ENCODE data around the gene SKIL.

SKIL gene

DNA sequence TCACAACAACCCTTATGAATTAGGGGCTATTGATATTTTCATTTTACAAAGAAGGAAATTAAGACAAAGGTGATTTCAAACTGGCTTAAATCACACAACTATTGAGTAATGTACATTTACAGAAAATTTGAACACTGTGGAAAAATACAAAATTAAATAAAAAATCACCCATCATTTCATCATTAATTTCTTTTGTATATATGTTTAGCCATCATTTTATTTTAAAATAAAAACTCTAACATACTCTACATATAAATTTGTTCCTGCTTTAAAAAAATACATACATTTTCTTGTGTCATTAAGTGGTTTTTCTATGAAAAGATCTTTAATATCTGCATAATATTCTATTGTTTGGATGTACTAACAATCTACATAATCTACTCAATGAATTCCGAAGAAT lies 81.3 kb downstream of the SKIL start:
- DNase-seq, result no peak

GRCh38 chr3:170440344-170440743 lies 82.8 kb downstream of the SKIL start:
- DNase-seq, result no peak

- DNase-seq, result no peak
Observed at GRCh38 chr3:170441412-170441811, 83.9 kb downstream of the SKIL start.

DNA sequence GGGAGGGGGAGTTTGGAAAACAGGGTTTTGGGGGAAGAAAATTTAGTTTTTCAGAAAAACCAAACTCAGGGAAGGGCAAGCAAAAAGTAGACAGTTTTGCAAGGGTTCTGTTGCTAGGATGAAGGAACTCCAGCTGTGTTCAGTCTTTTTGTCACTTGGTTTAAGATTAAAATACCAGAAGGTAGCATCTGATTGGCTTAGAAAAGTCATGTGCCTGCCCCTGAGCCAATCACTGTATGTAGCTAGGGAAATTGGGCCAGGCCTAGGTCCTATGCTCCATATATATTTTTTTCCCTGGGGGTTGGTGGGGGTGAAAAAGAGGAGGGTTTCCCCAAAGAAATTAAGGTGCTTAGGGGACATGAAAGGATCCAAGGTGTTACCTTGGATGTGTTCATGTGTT lies 85.4 kb downstream of the SKIL start:
- no peak for DNase-seq

DNA sequence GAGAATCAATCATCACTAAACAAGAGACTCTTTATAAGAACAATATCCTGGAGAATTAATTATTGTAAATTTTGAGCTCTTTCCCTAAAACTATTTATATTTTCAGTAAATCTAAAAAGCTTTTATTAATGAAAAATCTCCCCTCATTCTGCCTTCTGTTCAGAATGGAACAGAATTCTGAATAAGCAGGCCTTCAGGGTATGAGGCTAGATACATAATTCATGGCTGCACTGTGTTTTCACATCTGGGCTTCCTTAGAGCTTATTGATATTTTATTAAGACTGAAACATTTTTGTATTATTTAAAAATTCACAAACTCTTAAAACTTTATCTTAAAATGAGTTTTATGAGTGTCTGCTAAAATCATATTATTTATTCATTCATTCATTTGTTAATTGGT lies 85.9 kb downstream of the SKIL start:
- DNase-seq, result no peak
